ENCODE data around the gene RNASEH2C. TPM values are rescaled to one million over a fixed set of nuclear protein-coding genes. Genes with fewer than 3 reads are reported as not detected.

RNASEH2C gene
- total RNA-seq, 4 donors from 2014 or later, result 72.1 to 137 (median 80.9) TPM

- Histone ChIP-seq H3K4me3 (no peak overlapping the region), H3K36me3 (no peaks in the 10 kb centered on the region), H3K27ac (replicated peaks in 1 of 4) (no peak overlapping the region), H3K4me1 (peaks cover 4 to 6% (median 5%) of the 10 kb centered on the region in 4 donors), H3K27me3 (peaks cover 0 to 3% (median 0%) of the 10 kb centered on the region in 4 donors), H3K9me3 (no peaks in the 10 kb centered on the region)
- no peak for DNase-seq (ENCODE audit: extremely low spot score)
- 80% methylated on average over 4 of the region's 4 CpGs for WGBS
- intact Hi-C loops (cut with DNase I), result no loop called here
- TF ChIP-seq POLR2AphosphoS5 (IDR thresholded peaks at IDR 0.05) (no peak), POLR2A (IDR thresholded peaks at IDR 0.05; ENCODE audit: low read depth) (no peak), EP300 (IDR thresholded peaks at IDR 0.05) (no peak), CTCF (IDR thresholded peaks at IDR 0.05) (no peak)
Observed at GRCh38 chr11:65703846-65704245, 16.8 kb downstream of the RNASEH2C start.

- Histone ChIP-seq H3K36me3 (no peaks in the 10 kb centered on the region), H3K4me1 (peaks cover 4 to 5% (median 5%) of the 10 kb centered on the region in 4 donors), H3K4me3 (no peak overlapping the region), H3K9me3 (no peaks in the 10 kb centered on the region), H3K27ac (replicated peaks in 1 of 4) (no peak overlapping the region), H3K27me3 (peaks cover 0 to 3% (median 0%) of the 10 kb centered on the region in 4 donors)
- intact Hi-C loops (cut with DNase I), result no loop called here
- TF ChIP-seq POLR2AphosphoS5 (IDR thresholded peaks at IDR 0.05), result no peak
- TF ChIP-seq CTCF (IDR thresholded peaks at IDR 0.05), result no peak
- no peak for TF ChIP-seq EP300 (IDR thresholded peaks at IDR 0.05)
- no peak for TF ChIP-seq POLR2A (IDR thresholded peaks at IDR 0.05; ENCODE audit: low read depth)
- WGBS, result 88% methylated on average over 1 of the region's 1 CpG
- DNase-seq (ENCODE audit: extremely low spot score), result no peak
Observed at GRCh38 chr11:65701686-65702085, 18.9 kb downstream of the RNASEH2C start.

DNA sequence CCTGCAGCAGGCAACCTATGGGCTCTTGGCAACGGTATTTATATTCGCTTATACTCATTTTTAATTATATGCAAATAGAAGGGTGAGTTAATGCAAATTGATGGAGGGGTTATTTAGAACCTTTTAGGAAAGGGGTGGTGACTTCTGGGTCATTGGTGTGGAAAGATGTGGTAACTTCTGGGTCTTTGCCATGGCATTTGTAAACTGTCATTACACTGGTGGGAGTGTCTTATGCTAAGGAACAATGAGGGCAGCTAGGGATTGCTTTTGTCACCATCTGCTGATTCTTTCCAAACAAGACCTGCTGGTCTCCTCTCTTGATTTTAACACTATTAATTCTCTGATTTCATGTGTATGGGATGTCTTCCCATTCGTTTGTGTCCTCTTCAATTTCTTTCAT is 20.2 kb downstream of the RNASEH2C start:
- no peak for TF ChIP-seq POLR2AphosphoS5 (IDR thresholded peaks at IDR 0.05)
- TF ChIP-seq POLR2A (IDR thresholded peaks at IDR 0.05; ENCODE audit: low read depth), result no peak
- TF ChIP-seq CTCF (IDR thresholded peaks at IDR 0.05), result no peak
- no peak for TF ChIP-seq EP300 (IDR thresholded peaks at IDR 0.05)
- intact Hi-C loops (cut with DNase I), result no loop called here
- Histone ChIP-seq H3K9me3 (no peaks in the 10 kb centered on the region), H3K36me3 (no peaks in the 10 kb centered on the region), H3K4me1 (peaks cover 6 to 11% (median 9%) of the 10 kb centered on the region in 4 donors), H3K27me3 (peaks cover 0 to 3% (median 0%) of the 10 kb centered on the region in 4 donors), H3K27ac (replicated peaks in 1 of 4) (no peak overlapping the region), H3K4me3 (no peak overlapping the region)
- WGBS, result 85% methylated on average over 3 of the region's 3 CpGs
- DNase-seq (ENCODE audit: extremely low spot score), result no peak

DNA sequence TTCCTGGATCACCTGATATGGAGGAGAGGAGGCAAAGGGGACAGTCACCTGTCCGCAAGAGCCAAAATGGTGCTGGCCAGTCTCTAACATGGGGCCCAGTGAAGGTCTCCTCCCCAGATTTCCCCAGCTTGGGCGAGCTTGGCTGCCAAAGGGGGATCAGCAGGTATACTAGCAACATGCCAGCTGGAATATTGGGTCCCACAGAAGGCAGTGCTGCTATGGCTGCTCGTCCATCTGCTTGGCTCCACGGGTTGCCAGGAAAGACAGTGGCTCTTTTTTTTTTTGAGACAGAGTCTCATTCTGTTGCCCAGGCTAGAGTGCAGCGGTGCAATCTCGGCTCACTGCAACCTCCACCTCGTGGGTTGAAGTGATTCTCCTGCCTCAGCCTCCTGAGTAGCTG is 21.3 kb downstream of the RNASEH2C start:
- H3K27ac ChIP-seq (replicated peaks in 1 of 4), result no peak overlapping the region
- no peak for TF ChIP-seq EP300 (IDR thresholded peaks at IDR 0.05)
- TF ChIP-seq CTCF (IDR thresholded peaks at IDR 0.05), result no peak
- TF ChIP-seq POLR2A (IDR thresholded peaks at IDR 0.05; ENCODE audit: low read depth), result no peak
- intact Hi-C loops (cut with DNase I), result no loop called here
- no peak for DNase-seq (ENCODE audit: extremely low spot score)
- no peak overlapping the region for H3K4me3 ChIP-seq
- H3K27me3 ChIP-seq, result peaks cover 0 to 3% (median 0%) of the 10 kb centered on the region in 4 donors
- H3K36me3 ChIP-seq, result no peaks in the 10 kb centered on the region
- WGBS, result 83% methylated on average over 7 of the region's 7 CpGs
- H3K4me1 ChIP-seq, result peaks cover 7 to 12% (median 11%) of the 10 kb centered on the region in 4 donors
- H3K9me3 ChIP-seq, result no peaks in the 10 kb centered on the region

DNA sequence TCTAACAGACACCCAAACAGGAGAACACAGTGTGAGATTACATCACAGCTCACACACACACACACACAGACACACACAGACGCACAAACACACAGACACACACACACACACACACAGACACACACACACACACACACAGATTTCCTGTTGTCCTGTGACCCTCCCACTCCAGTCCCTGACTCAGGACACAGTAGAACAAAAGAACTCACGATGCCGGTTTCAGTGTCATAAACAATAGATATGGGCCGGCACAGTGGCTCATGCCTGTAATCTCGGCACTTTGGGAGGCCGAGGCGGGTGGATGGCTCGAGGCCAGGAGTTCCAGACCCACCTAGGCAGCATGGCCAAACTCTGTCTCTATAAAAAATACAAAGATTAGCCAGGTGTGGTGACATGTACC is 22.4 kb downstream of the RNASEH2C start:
- intact Hi-C loops (cut with DNase I), result no loop called here
- H3K36me3 ChIP-seq, result no peaks in the 10 kb centered on the region
- H3K27me3 ChIP-seq, result no peaks in the 10 kb centered on the region
- DNase-seq (ENCODE audit: extremely low spot score), result no peak
- H3K27ac ChIP-seq (replicated peaks in 1 of 4), result no peak overlapping the region
- no peak for TF ChIP-seq EP300 (IDR thresholded peaks at IDR 0.05)
- no peak for TF ChIP-seq POLR2A (IDR thresholded peaks at IDR 0.05; ENCODE audit: low read depth)
- no peak for TF ChIP-seq CTCF (IDR thresholded peaks at IDR 0.05)
- TF ChIP-seq POLR2AphosphoS5 (IDR thresholded peaks at IDR 0.05), result no peak
- no peak overlapping the region for H3K4me3 ChIP-seq
- peaks cover 7 to 12% (median 11%) of the 10 kb centered on the region in 4 donors for H3K4me1 ChIP-seq
- H3K9me3 ChIP-seq, result no peaks in the 10 kb centered on the region
- 65% methylated on average over 8 of the region's 8 CpGs for WGBS
